ENCODE results near the gene EIF3D. TPM values are rescaled to one million over a fixed set of nuclear protein-coding genes. Genes with fewer than 3 reads are reported as not detected.

Gene EIF3D
- total and polyA plus RNA-seq, 2 of the 8 experiments (the other 6 are each of a cell fraction or from before 2014, with no cell fraction given), result 195 to 408 TPM

DNA sequence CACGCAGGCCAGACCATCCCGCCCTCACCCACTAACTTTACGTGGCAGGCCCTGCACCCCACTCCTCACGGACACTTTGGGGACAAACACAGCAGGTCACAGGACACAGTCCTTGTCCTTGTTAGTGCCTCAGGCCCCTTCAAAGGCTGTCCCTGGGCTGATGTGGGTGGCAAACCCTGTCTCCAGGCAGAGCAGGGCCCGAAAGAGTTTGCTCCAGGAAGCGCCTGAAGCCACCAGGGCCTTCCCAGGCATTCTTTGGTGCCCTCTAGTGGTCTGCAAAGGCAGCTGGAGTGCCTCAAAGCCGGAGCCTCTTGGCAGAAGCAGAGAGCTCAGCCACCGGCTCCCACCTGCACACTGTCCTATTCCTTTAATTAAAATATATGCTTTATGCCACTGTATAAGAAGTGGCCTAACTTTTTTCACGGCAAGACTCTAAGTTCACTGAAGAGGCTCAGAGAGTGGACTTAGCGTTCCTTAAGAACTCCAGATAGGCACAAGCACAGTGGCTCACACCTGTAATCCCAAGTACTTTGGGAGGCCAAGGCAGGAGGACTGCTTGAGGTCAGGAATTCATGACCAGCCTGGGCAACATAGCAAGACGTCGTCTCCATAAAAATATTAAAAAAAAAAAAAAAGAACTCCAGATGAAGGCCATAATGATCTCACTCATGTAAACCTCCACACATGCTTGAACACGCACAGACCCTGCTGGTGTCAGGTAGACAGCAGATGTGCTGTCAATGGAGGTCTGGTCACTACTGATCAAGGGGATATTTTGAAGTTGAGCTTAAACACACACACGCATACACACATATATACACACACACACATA, 58.6 kb downstream of the EIF3D start:
- Histone ChIP-seq H3K4me2 (ENCODE audit: insufficient read depth in 1 of 2, low read depth in 2 of 2, low read length in 2 of 2) (no peak overlapping the region), H4K20me1 (replicated peaks in 1 of 2; ENCODE audit: control insufficient read depth in 1 of 2, insufficient read depth in 2 of 2, low read length in 2 of 2) (peaks cover 0 to 2% of the 10 kb centered on the region in 2 experiments), H3K4me3 (ENCODE audit: extremely low read depth in 1 of 4, insufficient read depth in 2 of 4, low read depth in 3 of 4, low read length in 4 of 4) (no peak overlapping the region), H3K27me3 (replicated peaks in 1 of 4; ENCODE audit: control insufficient read depth in 3 of 4, extremely low read depth in 1 of 4, insufficient read depth in 3 of 4, low read length in 3 of 4) (no peaks in the 10 kb centered on the region), H3K14ac (ENCODE audit: insufficient read length) (no peak overlapping the region), H4K91ac (replicated peaks; ENCODE audit: insufficient read length, low read length) (peak overlapping the region; percentile 58), H3K4ac (replicated peaks; ENCODE audit: insufficient read length, low read depth, low read length) (no peak overlapping the region), H3K56ac (replicated peaks; ENCODE audit: insufficient read length, low read depth, low read length) (no peak overlapping the region), H2BK15ac (ENCODE audit: low read length) (no peak overlapping the region; the same call in 1 of the 2 replicates), H3K18ac (ENCODE audit: extremely low read depth, low read length) (no peak overlapping the region), H4K8ac (ENCODE audit: extremely low read depth, insufficient read depth, low read length) (no peak overlapping the region), H3K4me1 (replicated peaks in 1 of 4; ENCODE audit: control insufficient read depth in 3 of 4, insufficient read depth in 4 of 4, low read length in 3 of 4) (peaks cover 0 to 2% (median 0%) of the 10 kb centered on the region in 4 experiments; a peak in 2 of 7 replicates), H3K9me3 (ENCODE audit: insufficient read depth in 2 of 2, low read depth in 1 of 2, low read length in 1 of 2) (no peaks in the 10 kb centered on the region), H3K23ac (ENCODE audit: insufficient read length) (no peak overlapping the region), H2AFZ (ENCODE audit: low read length) (no peak overlapping the region), H3K79me2 (ENCODE audit: control insufficient read depth in 1 of 2, insufficient read depth in 2 of 2, low read length in 2 of 2) (no peaks in the 10 kb centered on the region), H3K79me1 (ENCODE audit: low read depth, low read length) (no peaks in the 10 kb centered on the region; the same call in 1 of the 2 replicates), H4K5ac (ENCODE audit: insufficient read length, low read depth, low read length) (no peak overlapping the region), H2BK20ac (ENCODE audit: low read length) (no peak overlapping the region), H3K27ac (ENCODE audit: low read depth, low read length) (peak overlapping the region; percentile 30; the same call in 1 of the 2 replicates), H2BK5ac (ENCODE audit: low read depth, low read length) (no peak overlapping the region; the same call in 1 of the 2 replicates), H2BK120ac (replicated peaks; ENCODE audit: low read depth, low read length) (no peak overlapping the region), H2AK5ac (ENCODE audit: low read depth, low read length) (no peak overlapping the region), H3K9ac (replicated peaks in 1 of 4; ENCODE audit: extremely low read depth in 1 of 4, low read depth in 3 of 4, low read length in 3 of 4) (no peak overlapping the region), H3K23me2 (ENCODE audit: low read depth, low read length) (no peaks in the 10 kb centered on the region), H3K36me3 (ENCODE audit: control insufficient read depth in 2 of 4, insufficient read depth in 4 of 4, low read length in 3 of 4) (peaks cover 0 to 3% (median 1%) of the 10 kb centered on the region in 4 experiments; a peak in 4 of 8 replicates), H2BK12ac (ENCODE audit: low read depth, low read length) (peak overlapping the region; percentile 94; the same call in 1 of the 2 replicates)
- ChIA-PET CTCF (ENCODE audit: partially characterized antibody) (interaction anchor here (0.7 to 6.8 kb wide), 49 partner anchors 8 to 655 kb away, joined by 3 to 78 read pairs (median 6); no protein-coding TSS in a partner anchor), POLR2A (ENCODE audit: partially characterized antibody) (interaction anchor here (0.5 to 3.5 kb wide), 13 partner anchors 11 to 186 kb away, joined by 3 to 14 read pairs (median 4); partner anchors contain the start of genes EIF3D and TXN2)
- peak; percentile 65 to 83 for DNase-seq (ENCODE audit: low read depth in 1 of 2, low spot score in 2 of 2)
- peak; percentile 50 for FAIRE-seq
- 61% methylated on average over 14 of the region's 14 CpGs; no CpG with 5 or more reads in 1 of the 2 experiments for WGBS, 2 experiments (ENCODE audit: extremely low coverage in 1 of 2, insufficient coverage in 1 of 2, insufficient read length in 1 of 2, insufficient replicate concordance in 2 of 2, low coverage in 1 of 2, low lambda C conversion rate in 2 of 2, missing lambda C conversion rate in 1 of 2)
- TF ChIP-seq JUND (IDR thresholded peaks at IDR 0.05; ENCODE audit: low read length), result 0 out of 2 replicates have a peak, but pooled peaks have one; percentile 31
- peak; percentile 70 for TF ChIP-seq RFX5 (IDR thresholded peaks at IDR 0.05; ENCODE audit: borderline replicate concordance, low read depth, low read length)
- 0 out of 3 replicates have a peak, but pooled peaks of 1 of the 2 experiments have one; percentile 28 for TF ChIP-seq POLR2A (IDR thresholded peaks at IDR 0.05; ENCODE audit: control extremely low read depth in 1 of 2, low read depth in 2 of 2, low read length in 2 of 2)
- no peak for TF ChIP-seq TAF1 (IDR thresholded peaks at IDR 0.05; ENCODE audit: low read depth, low read length)
- TF ChIP-seq RAD21 (IDR thresholded peaks at IDR 0.05 in 1 of 2, conservative IDR thresholded peaks at IDR 0.05 in 1 of 2; ENCODE audit: low read depth in 2 of 2, low read length in 2 of 2), result peak; percentile 98 to 99
- TF ChIP-seq TAF7 (optimal IDR thresholded peaks at IDR 0.05; ENCODE audit: borderline replicate concordance, low read depth, low read length), result peak; percentile 27
- TF ChIP-seq, protein P1, sequence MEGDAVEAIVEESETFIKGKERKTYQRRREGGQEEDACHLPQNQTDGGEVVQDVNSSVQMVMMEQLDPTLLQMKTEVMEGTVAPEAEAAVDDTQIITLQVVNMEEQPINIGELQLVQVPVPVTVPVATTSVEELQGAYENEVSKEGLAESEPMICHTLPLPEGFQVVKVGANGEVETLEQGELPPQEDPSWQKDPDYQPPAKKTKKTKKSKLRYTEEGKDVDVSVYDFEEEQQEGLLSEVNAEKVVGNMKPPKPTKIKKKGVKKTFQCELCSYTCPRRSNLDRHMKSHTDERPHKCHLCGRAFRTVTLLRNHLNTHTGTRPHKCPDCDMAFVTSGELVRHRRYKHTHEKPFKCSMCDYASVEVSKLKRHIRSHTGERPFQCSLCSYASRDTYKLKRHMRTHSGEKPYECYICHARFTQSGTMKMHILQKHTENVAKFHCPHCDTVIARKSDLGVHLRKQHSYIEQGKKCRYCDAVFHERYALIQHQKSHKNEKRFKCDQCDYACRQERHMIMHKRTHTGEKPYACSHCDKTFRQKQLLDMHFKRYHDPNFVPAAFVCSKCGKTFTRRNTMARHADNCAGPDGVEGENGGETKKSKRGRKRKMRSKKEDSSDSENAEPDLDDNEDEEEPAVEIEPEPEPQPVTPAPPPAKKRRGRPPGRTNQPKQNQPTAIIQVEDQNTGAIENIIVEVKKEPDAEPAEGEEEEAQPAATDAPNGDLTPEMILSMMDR (IDR thresholded peaks at IDR 0.05; ENCODE audit: control extremely low read depth in 1 of 3, insufficient read depth in 1 of 3, low read depth in 1 of 3, low read length in 3 of 3), result peak; percentile 85 to 96 (median 95)
- TF ChIP-seq YY1 (IDR thresholded peaks at IDR 0.05; ENCODE audit: low read depth, low read length), result no peak
